MM.1S (cell line): ENCODE results near the gene AEBP1.
"Not testable (repeated sequence)": the region's sequence is repeated elsewhere in the genome, so short reads cannot be mapped to it uniquely, and the experiment has no call there.

Source experiments
- DNase-seq: peaks from one replicate; pipeline ENCODE4 v3.0.0-alpha.2; 2015
- H2AFZ ChIP-seq: fragments of 300-600 bp; sonication (generic); 2 replicates; pipeline ENCODE4 v1.6.0; 2016; ENCODE audit warnings: antibody characterized with exemption, low read length
- H3F3A ChIP-seq: fragments of 300-600 bp; sonication (generic); 2 replicates; pipeline ENCODE4 v1.6.1; 2016; ENCODE audit warnings: mild to moderate bottlenecking, antibody characterized with exemption, low read length, moderate library complexity, mixed read lengths; ENCODE audit not compliant: insufficient read depth
- H3K27ac ChIP-seq: fragments of 300-600 bp; sonication (generic); 2 replicates; pipeline ENCODE4 v1.5.1; 2016; ENCODE audit warnings: mild to moderate bottlenecking, low read length
- H3K27me3 ChIP-seq: fragments of 300-600 bp; sonication (generic); replicated peaks from 2 replicates; pipeline ENCODE4 v1.6.0; 2016; ENCODE audit warnings: low read length; ENCODE audit not compliant: insufficient read depth
- H3K36me3 ChIP-seq: fragments of 300-600 bp; sonication (generic); replicated peaks from 2 replicates; pipeline ENCODE4 v1.6.1; 2016; ENCODE audit warnings: mild to moderate bottlenecking, low read length, mixed read lengths; ENCODE audit not compliant: insufficient read depth
- H3K4me1 ChIP-seq: fragments of 300-600 bp; sonication (generic); 2 replicates; pipeline ENCODE4 v1.6.1; 2016; ENCODE audit warnings: low read length, mixed read lengths
- H3K4me2 ChIP-seq: fragments of 300-600 bp; sonication (generic); 2 replicates; pipeline ENCODE4 v1.6.0; 2016; ENCODE audit warnings: low read depth, low read length
- H3K4me3 ChIP-seq: fragments of 300-600 bp; sonication (generic); 2 replicates; pipeline ENCODE4 v1.5.1; 2016; ENCODE audit warnings: low read length, mixed read lengths
- H3K79me2 ChIP-seq: fragments of 300-600 bp; sonication (generic); 2 replicates; pipeline ENCODE4 v1.6.1; 2016; ENCODE audit warnings: mixed run types, low read length, mixed read lengths
- H3K9ac ChIP-seq: fragments of 300-600 bp; sonication (generic); 2 replicates; pipeline ENCODE4 v1.6.1; 2016; ENCODE audit warnings: low read length, mixed read lengths
- H3K9me2 ChIP-seq: fragments of 300-600 bp; sonication (generic); replicated peaks from 2 replicates; pipeline ENCODE4 v1.6.1; 2016; ENCODE audit warnings: mild to moderate bottlenecking, low read length, mixed read lengths; ENCODE audit not compliant: insufficient read depth
- H3K9me3 ChIP-seq: fragments of 300-600 bp; sonication (generic); replicated peaks from 2 replicates; pipeline ENCODE4 v1.6.1; 2016; ENCODE audit warnings: mild to moderate bottlenecking, low read length, mixed read lengths; ENCODE audit not compliant: insufficient read depth
- H4K20me1 ChIP-seq: fragments of 300-600 bp; sonication (generic); 2 replicates; pipeline ENCODE4 v1.6.1; 2016; ENCODE audit warnings: mild to moderate bottlenecking, low read length, moderate library complexity, mixed read lengths; ENCODE audit not compliant: insufficient read depth
- CTCF ChIP-seq: fragments of 300-600 bp; sonication (generic); IDR thresholded peaks from 2 replicates; pipeline ENCODE4 v1.5.1; 2016; ENCODE audit warnings: antibody characterized with exemption, low read length, mixed read lengths
- EZH2 ChIP-seq: fragments of 300-600 bp; sonication (generic); optimal IDR thresholded peaks from 2 replicates; pipeline ENCODE3; 2017; ENCODE audit warnings: low read depth, mild to moderate bottlenecking, antibody characterized with exemption, low read length, mixed read lengths
- EZH2phosphoT487 ChIP-seq: fragments of 300-600 bp; sonication (generic); IDR thresholded peaks from 2 replicates; pipeline ENCODE4 v1.6.1; 2018; ENCODE audit warnings: antibody characterized with exemption, low read length

AEBP1 gene

GRCh38 chr7:44124822-44125202 lies 20.7 kb downstream of the AEBP1 start:
- peaks cover 34% of the 10 kb centered on the region for H3K79me2 ChIP-seq
- H2AFZ ChIP-seq: no peak overlapping the region
- H3F3A ChIP-seq: no peaks in the 10 kb centered on the region
- H3K4me2 ChIP-seq: no peak overlapping the region
- H3K9ac ChIP-seq: no peak overlapping the region
- H3K9me3 ChIP-seq: no peaks in the 10 kb centered on the region
- TF ChIP-seq CTCF: no peak
- no peak for TF ChIP-seq EZH2phosphoT487
- no peak for TF ChIP-seq EZH2
- H3K27ac ChIP-seq: no peak overlapping the region
- H4K20me1 ChIP-seq: no peaks in the 10 kb centered on the region
- no peak overlapping the region for H3K4me3 ChIP-seq
- H3K9me2 ChIP-seq: no peaks in the 10 kb centered on the region
- H3K36me3 ChIP-seq: peaks cover 4% of the 10 kb centered on the region; the same call in 1 of the 2 replicates
- no peaks in the 10 kb centered on the region for H3K27me3 ChIP-seq
- no peak for DNase-seq
- H3K4me1 ChIP-seq: peaks cover 13% of the 10 kb centered on the region

GRCh38 chr7:44126574-44126973 lies 22.4 kb downstream of the AEBP1 start:
- H3K36me3 ChIP-seq, H3K9me3 ChIP-seq, H3K27ac ChIP-seq, H4K20me1 ChIP-seq, H3K4me2 ChIP-seq, H3K27me3 ChIP-seq, H3F3A ChIP-seq, H3K9me2 ChIP-seq, DNase-seq, H3K9ac ChIP-seq, H2AFZ ChIP-seq, H3K4me3 ChIP-seq: not testable (repeated sequence)
- Histone ChIP-seq H3K79me2 (peaks cover 17% of the 10 kb centered on the region), H3K4me1 (peaks cover 11% of the 10 kb centered on the region)

- Histone ChIP-seq H3K4me1 (peaks cover 5% of the 10 kb centered on the region), H3K27me3 (no peaks in the 10 kb centered on the region)
- DNase-seq: no peak
Measured at GRCh38 chr7:44127161-44127560, 23.0 kb downstream of the AEBP1 start.

More at GRCh38 chr7:44127161-44127560, 23.0 kb downstream of the AEBP1 start:
- H3K9me3 ChIP-seq: no peaks in the 10 kb centered on the region
- no peaks in the 10 kb centered on the region for H4K20me1 ChIP-seq
- H3K36me3 ChIP-seq: no peaks in the 10 kb centered on the region
- no peak overlapping the region for H2AFZ ChIP-seq
- H3K4me2 ChIP-seq: no peak overlapping the region
- no peaks in the 10 kb centered on the region for H3K9me2 ChIP-seq
- H3K27ac ChIP-seq: no peak overlapping the region
- TF ChIP-seq EZH2 (no peak), CTCF (no peak), EZH2phosphoT487 (no peak)
- H3K9ac ChIP-seq: no peak overlapping the region
- no peaks in the 10 kb centered on the region for H3F3A ChIP-seq
- peaks cover 11% of the 10 kb centered on the region for H3K79me2 ChIP-seq
- no peak overlapping the region for H3K4me3 ChIP-seq
